T47D (cell line): Measurements from ENCODE around the gene APOBEC3G.

Experiments
- DNase-seq, 2 experiments: peaks; one replicate each; pipeline versions ENCODE4 v3.0.0 to v3.0.0-alpha.2; 2011 to 2012; ENCODE audit warnings: low read depth in 1 of 2, low spot score in 1 of 2
- JUND ChIP-seq: IDR thresholded peaks from 2 replicates; pipeline ENCODE4 v1.6.1; 2012; ENCODE audit warnings: low read depth
- in situ Hi-C: cut with HindIII; loops from 2 replicates; pipeline ENCODE4 v1.10.0; 2016; ENCODE audit warnings: low sequenced_read_pairs, low pct_unique_long_range_greater_than_20kb

The APOBEC3G gene

DNA sequence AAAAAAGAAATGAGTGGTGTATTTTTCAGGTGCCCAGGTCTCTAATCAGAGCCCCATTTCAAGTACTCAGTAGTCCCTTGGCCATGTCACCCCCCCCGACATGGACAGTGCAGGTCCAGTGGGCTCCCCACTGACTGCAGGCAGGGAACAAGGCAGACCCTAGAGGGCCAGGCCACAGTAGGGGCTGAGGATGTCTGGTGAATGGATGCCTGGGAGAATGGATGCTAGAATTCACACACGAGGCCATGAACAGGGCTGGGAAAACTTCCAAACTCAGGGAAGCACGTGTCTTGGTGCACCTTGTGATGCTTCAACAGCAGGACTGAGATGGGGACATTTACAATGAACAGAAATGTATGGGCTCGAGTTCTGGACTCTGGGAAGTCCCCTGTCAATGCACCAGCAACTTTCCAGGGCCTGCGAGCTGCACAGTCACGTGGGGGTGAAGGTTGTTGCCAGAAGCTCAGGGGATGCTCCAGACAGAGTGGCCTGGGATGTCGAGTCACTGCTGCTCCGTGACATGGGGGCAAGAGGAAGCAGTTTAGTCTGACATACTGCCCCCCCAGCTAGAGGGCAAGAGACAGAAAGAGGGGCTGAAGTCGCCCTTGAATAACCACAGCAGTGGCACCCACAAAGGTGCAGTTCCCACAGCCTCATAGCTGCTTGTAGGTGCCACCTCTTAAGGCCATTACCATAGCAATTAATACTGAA, 3.1 kb downstream of the APOBEC3G start:
- no peak for TF ChIP-seq JUND
- in situ Hi-C loops, result no loop called here
- no peak for DNase-seq

DNA sequence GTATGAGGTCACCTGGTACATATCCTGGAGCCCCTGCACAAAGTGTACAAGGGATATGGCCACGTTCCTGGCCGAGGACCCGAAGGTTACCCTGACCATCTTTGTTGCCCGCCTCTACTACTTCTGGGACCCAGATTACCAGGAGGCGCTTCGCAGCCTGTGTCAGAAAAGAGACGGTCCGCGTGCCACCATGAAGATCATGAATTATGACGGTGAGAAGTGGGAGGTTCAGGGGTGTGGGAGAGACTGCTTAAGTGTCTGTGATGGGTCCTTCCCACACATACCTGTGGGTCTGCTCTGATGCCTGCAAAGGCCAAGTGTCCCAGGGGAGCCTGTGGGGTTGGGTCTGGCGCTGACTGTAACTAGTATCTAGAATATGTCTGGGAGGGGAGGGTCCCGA, 3.9 kb downstream of the APOBEC3G start:
- no peak for TF ChIP-seq JUND
- in situ Hi-C loops, result no loop called here
- no peak for DNase-seq

DNA sequence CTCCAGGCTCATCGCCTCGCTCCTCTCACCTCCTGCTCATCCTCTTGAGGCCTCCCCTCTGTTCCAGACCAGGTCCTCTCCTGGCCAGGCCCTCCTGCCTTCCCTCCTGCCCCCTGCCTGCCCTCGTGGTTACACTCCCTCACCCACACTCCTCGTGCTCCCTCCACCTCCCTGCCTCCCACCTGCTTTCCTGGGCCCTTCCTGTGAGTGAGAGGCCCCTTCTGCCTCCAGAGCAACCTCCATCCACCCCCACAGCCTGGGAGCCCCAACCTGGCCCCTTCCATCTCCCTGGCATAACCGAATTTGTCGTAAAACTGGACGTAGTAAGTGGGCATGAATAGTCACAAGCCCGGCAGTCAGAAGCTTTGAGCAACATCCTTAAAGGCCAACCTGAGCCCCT, 4.5 kb downstream of the APOBEC3G start:
- DNase-seq, result no peak
- in situ Hi-C loops, result no loop called here
- TF ChIP-seq JUND, result no peak

DNA sequence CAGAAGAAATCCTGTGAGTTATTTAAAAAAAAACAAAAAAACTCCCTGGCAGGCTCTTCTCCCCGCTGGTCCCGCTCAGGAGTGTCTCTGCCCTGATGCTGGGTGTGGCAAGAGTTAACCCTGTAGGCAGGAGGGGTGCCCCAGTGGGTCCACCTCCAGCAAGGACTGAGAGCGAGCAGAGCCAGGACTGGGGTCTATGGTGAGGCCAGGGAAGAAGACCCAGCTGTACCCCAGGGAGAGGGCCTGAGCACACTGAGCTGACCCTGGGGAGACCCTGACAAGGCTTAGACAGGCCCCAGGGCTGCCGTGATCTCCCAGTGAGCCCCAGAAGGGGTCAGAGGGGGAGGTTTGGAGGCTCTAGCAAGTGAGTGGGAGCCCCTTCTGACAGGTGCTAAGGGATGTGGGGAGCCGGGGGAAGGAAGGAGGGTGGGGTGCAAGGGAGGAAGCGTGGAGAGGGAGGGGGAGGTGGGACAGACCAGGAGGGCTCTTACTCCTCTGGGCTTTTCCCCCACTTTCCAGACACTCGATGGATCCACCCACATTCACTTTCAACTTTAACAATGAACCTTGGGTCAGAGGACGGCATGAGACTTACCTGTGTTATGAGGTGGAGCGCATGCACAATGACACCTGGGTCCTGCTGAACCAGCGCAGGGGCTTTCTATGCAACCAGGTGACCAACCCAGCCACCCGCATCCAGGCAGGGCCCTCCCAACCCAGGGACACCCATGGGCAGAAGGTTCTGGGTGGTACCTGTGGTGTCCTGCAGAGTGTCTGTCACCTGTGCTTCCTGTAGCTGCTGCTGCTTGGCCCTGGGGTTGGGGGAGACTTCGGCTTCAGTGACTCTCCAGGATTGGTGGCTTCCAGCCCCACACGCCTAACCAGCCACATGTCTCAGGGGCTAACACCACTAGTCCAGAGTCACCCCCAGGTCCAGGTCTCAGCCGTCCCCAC, 6.4 kb downstream of the APOBEC3G start:
- no peak for DNase-seq
- no peak for TF ChIP-seq JUND
- in situ Hi-C loops, result no loop called here

DNA sequence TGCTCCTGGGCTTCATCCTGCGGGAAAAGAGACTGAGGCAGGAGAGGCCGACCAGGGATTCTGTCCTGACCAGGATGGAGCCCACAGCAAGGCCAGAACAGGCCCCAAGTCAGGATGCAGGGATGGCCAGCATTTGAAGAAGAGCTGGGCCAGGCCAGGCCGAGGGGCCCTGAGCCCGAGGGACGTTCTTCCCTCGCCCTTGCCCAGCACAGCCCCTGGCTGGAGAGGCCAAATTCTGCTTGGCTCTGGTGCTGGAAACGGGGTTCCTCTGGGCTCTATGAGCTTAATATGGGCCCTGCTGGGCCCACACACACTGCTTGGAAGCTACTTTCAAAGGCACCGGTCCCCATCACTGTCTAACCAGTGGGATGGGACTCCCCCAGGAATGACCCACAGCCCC, 7.6 kb downstream of the APOBEC3G start:
- no peak for DNase-seq
- no peak for TF ChIP-seq JUND
- in situ Hi-C loops, result no loop called here

DNA sequence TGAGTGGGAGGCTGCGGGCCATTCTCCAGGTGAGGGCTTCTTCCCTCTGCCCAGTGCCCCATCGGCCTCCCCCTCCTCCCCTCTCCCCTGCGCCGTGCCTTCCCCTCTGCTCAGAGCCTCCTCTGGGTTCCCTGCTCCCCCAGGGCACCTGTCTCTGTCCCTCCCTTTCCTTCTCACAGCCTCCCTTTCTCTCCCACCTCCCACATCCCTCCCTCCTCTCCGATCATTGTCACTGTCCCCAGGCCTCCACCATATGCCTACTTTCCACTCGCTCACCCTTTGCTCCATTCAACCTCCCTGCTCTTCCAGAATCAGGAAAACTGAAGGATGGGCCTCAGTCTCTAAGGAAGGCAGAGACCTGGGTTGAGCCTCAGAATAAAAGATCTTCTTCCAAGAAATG, 10.0 kb downstream of the APOBEC3G start:
- no peak for DNase-seq
- in situ Hi-C loops, result no loop called here
- TF ChIP-seq JUND, result no peak

DNA sequence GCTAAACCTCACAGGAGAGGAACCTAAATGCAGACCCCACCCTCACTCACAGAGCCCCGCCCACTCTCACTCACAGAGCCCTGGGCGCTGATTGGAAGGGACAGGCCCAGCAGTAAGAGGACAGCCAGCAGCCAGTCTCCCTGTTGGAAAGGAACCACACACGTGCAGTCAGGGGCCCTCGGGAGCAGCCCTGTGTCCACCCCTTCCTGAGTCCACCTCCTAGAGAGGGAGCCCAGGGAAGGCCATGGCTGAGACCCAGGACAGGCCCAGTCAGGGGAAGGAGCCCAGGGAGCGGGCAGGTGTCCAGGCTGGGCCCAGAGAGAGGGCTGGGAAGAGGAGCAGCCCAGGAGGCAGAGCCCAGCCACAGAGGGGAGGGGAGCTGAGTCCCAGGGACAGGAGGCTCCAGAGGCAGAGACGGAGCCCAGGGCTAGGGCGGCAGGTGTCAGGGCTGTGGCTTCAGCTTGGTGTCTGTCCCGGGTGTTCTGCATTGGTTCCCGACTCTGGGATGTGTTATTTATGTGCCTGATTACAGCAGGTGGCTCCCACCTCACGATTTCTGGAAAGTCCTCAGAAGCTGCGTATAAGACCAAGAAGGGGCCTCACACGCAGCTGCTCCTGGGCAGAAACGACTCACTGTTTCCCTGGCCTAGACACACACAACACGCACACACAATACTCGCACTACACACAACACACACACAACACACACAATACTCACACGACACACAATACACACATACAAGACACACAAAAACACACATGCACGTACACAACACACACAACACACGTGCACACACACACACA, 11.0 kb downstream of the APOBEC3G start:
- no peak for TF ChIP-seq JUND
- in situ Hi-C loops, result no loop called here
- DNase-seq, result no peak

DNA sequence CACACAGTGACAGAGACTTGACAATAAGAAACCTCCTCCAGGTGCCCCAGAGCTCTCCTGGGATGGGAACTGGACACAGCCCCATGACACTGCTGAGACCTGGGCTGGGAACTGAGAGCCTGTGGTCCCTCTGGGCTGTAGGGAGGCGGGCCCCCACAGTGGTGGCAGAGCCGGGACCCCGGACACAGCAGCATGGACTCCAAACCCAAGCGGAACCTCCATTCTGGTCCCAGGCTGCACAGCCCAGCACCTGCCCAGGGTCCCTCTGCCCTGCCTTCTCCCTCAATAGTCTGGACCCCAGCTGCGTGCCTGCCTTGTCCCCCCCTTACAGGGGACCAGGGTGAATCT, 11.6 kb downstream of the APOBEC3G start:
- TF ChIP-seq JUND, result no peak
- in situ Hi-C loops, result no loop called here
- DNase-seq, result no peak

DNA sequence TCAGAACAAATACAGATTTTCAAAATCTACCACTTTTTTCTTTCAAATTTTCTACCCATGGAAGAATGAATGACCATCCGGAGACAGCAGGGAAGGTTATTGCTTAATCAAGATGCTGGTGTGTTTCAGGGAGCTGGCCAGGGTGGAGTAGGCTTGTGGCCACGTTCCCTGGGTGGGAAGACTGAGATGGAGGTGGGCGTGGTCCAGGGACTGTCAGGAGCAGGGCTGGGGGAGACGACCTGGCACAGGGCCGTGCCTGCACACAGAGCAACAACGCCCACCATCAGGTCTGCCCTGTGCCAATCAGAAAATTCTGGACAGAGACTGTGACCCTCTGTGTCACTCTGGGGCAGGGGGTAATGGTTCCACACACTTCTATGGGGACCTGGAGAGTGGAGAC, 12.9 kb downstream of the APOBEC3G start:
- DNase-seq, result no peak
- no peak for TF ChIP-seq JUND
- in situ Hi-C loops, result no loop called here

DNA sequence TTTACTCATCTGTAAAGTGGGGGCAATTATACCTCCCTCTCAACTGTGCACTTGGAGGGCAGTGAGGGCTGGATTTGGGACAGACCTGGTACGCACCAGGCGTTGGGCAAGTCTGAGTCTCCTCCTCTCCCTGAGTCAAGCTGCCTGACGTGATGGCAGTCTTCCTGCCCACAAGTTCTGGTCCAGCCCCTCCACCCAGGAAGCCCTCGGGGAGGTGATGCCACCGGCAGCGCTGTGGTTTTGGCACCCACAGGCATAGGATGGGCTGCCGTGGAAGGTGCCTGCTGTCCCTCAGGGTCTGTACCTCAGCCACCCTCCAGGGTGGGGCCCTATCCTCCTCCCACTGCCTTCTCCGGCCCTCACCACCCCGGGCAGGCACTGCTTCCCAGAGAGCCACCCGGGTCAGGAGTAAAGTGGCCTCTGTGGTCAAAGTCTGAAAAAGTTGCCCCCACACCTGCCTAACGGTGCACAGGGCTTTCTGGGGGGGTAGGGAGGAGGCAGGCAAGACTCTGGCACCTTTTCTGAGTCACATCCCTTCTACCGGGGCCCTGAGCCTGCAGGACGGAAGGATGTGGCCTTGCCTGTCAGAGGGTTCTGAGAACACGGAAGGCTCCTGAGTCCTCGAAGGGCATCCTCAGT, 13.5 kb downstream of the APOBEC3G start:
- in situ Hi-C loops, result no loop called here
- no peak for TF ChIP-seq JUND
- no peak for DNase-seq

DNA sequence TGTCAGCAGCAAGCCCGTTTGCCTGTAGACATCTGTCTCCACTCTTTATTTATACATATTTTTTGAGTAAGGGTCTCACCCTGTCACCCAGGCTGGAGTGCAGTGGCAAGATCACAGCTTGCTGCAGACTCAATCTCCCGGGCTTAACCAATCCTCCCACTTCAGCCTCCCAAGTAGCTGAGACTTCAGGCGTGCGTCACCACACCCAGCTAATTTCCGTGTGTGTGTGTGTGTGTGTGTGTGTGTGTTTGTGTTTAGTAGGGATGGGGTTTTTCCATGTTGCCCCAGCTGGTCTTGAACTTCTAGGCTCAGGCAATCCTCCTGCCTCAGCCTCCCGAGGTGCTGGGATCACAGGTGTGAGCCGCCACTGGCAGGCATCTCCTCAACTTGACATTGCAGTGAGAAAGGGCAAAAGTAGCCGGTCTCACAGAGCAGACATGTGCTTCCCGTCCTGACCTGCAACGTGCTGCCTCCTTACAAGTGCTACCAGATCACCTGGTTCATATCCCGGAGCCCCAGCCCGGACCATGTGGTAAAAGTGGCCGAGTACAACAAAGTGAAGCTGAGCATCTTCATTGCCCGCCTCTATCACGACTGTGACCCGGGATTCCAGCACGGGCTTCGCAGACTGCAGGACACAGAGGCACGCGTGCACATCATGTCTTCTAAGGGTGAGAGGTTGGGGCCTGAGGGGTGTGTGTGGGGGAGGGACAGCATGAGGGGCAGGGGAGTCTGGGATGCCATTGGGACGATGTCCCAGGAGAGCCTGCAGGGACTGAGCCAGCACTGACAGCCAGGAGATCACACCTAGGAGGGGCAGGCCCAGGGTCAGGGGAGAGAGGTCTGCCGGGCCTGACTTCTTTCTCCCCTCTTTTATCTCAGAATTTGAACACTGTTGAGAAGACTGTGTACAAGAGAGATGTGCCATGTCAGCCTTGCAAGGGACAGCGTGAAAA, 14.3 kb downstream of the APOBEC3G start:
- in situ Hi-C loops, result no loop called here
- TF ChIP-seq JUND, result no peak
- DNase-seq, result no peak
